Cerebellar cortex (tissue), 1 donor: ENCODE results near the gene CES4A.

Source experiments
- DNase-seq: peaks from one replicate; pipeline ENCODE4 v3.0.0-alpha.2; 2015; ENCODE audit warnings: low spot score

CES4A gene

DNA sequence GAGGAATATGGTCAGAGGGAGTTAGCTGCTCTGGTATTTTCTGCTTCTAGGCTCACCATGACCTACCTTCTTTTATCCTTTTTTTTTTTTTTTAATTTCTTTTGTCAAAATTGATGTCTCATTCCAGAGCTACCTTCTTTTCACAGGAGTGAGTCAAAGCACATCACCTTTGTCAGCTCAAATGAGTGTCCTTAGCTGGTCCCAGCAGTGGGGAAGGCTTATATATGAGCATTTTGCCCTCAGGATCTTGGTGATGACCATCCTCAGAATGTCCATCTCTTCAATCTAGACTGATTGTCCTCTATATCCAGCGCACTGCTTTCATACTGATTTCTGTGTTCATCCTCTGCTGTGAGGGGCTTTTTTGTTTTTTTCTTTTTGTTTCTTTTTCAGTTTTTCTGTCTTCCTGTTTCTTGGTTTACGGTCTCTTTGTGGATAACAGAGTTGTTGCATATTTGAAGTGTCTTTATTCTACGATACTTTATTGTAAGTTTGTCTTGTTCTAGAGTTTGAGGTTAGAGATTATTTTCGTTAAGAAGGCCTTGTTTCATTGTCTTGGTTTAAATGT, 65.5 kb downstream of the CES4A start:
- no peak for DNase-seq

DNA sequence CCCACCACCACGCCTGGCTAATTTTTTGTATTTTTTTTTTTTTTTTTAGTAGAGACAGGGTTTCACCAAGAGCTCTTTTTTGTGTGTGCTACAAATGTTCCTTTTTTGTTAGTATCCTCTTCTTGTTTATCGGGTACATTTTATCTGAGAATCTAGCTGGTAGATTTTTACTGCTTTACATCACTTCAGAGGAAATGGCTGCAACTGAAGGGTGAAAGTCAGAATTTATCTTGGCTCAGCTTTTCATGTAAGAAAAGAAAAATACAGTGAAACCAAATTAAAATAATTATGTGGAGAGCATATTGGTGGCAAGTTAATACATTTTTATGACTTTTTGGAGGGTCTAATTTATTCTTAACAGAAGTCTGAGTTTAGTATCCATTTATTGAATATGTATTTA, 66.5 kb downstream of the CES4A start:
- no peak for DNase-seq

DNA sequence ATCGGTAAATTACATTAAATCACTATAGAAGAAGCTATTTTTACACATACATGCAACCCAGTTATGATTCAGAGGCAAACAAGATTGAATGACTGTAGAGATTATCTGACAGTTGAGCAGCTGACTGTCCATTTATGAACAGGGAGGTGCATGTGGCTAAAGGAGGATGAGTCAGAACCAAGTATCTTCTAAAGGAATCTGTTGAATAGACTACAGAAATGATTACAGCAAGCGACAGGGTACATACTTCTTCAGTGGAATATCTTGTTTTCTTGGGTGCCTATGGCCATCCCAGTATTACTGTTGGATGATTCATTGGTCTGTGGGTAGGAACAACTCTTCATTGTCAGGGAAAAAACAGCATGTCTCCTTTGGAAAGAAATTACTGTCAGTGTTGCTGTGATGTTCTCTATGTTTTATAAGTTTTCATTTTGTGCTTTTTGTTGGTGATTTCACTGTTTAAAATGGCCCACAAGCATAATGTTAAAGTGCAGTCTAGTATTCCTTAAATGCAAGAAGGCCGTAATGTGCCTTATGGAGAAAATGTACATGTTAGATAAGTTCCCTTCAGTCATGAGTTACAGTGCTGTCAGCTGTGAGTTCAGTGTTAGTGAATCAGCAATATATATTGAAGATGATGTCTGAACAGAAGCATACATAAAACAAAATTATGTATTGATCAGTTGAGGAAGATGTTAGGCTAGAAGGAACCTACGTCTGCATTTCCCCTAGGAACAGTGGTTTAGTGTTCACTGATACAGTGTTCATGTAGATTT, 67.5 kb downstream of the CES4A start:
- DNase-seq = no peak
